Kidney epithelial cell (primary cell): Measurements from ENCODE around the gene ENHO. TPM values are rescaled to one million over a fixed set of nuclear protein-coding genes. Genes with fewer than 3 reads are reported as not detected.
A peak's percentile ranks its signal among the peaks of the same experiment; 100 is the strongest.

ENCODE experiments used
- DNase-seq: peaks from one replicate; pipeline ENCODE4 v3.0.0-alpha.2; 2010; ENCODE audit warnings: low read depth
- H3K27me3 ChIP-seq: 2 replicates; pipeline ENCODE4 v1.6.0; 2011; ENCODE audit warnings: low read length; ENCODE audit not compliant: control insufficient read depth, insufficient read depth
- H3K36me3 ChIP-seq: 2 replicates; pipeline ENCODE4 v1.5.1; 2011; ENCODE audit warnings: low read length; ENCODE audit not compliant: control insufficient read depth, insufficient read depth
- H3K4me3 ChIP-seq: 2 replicates; pipeline ENCODE4 v1.5.1; 2011; ENCODE audit warnings: low read depth, mild to moderate bottlenecking, control low read depth, low read length
- CTCF ChIP-seq: IDR thresholded peaks from 2 replicates; pipeline ENCODE4 v1.5.1; 2011; ENCODE audit warnings: mild to moderate bottlenecking, moderate library complexity, low read length, control low read depth, inconsistent platforms; ENCODE audit not compliant: insufficient read depth, poor library complexity, severe bottlenecking
- total RNA-seq: library from RNA; depleted of rRNA; stranded (reverse); fragments of >200 nt; gene quantifications from 2 replicates; pipeline ENCODE4 v1.2.3, GENCODE V29; 2015

ENHO gene
- 1.5 TPM in 1 of 2 replicates, not detected in the other for total RNA-seq

DNA sequence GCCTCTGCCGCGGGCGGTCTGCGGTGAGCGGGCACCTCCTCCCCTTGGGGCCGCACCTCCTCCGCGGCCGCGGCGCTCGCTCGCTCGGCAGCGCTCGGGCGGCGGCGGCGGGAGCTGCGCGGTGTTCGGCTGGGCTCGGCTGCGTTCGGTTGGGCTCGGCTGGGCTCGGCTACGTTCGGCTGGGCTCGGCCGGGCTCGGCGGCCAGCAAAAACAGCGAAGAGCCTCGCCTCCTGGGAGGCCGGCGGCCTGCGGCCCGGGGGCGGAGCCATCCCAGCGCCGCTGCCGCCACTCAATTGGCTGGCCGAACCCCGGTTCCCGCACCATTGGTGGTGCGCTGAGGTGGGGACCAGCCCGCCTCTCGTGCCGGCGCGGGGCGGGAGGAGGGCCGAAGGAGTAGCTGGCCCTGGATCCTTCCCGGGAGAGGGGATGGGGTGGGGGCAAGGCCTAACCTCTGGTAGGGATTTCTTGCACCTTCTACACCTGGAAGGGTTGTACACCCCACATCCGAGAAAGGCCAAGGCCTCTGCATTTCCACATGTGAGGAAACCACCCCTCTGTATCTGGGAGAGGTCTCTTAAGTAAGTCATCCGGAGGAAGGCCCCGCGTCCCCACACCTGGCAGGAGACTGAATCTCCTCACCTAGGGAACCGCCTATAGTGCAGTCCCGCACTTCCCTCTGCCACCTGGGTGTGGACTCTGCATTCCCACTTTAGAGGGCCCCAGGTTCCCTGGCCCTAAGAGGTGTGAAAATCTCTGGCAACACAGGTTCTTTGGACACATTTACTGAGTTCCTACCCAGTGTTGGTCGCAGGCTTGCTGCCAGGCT lies at the start of gene ENHO:
TSS of gene ENHO (minus strand) at position 20 of the 827 bp plus-strand sequence. CDS start 1,295 bp downstream, outside the sequence.
- H3K36me3 ChIP-seq: no peaks in the 10 kb centered on the region
- H3K4me3 ChIP-seq: peak within 1 kb of the TSS; percentile 28
- TF ChIP-seq CTCF: no peak
- DNase-seq: peak; percentile 26
- H3K27me3 ChIP-seq: peaks cover 28% of the 10 kb centered on the region

GRCh38 chr9:34572092-34572491 lies 49.3 kb upstream of the ENHO start:
- Histone ChIP-seq H3K36me3 (no peaks in the 10 kb centered on the region), H3K4me3 (no peak overlapping the region), H3K27me3 (peaks cover 78% of the 10 kb centered on the region)
- no peak for TF ChIP-seq CTCF
- DNase-seq: no peak

GRCh38 chr9:34571481-34571810 lies 48.7 kb upstream of the ENHO start:
- no peak for TF ChIP-seq CTCF
- Histone ChIP-seq H3K36me3 (no peaks in the 10 kb centered on the region), H3K4me3 (no peak overlapping the region), H3K27me3 (peaks cover 78% of the 10 kb centered on the region)
- no peak for DNase-seq

GRCh38 chr9:34570809-34571480 lies 48.2 kb upstream of the ENHO start:
- no peak for TF ChIP-seq CTCF
- DNase-seq: no peak
- Histone ChIP-seq H3K4me3 (no peak overlapping the region), H3K36me3 (no peaks in the 10 kb centered on the region), H3K27me3 (peaks cover 77% of the 10 kb centered on the region)

DNA sequence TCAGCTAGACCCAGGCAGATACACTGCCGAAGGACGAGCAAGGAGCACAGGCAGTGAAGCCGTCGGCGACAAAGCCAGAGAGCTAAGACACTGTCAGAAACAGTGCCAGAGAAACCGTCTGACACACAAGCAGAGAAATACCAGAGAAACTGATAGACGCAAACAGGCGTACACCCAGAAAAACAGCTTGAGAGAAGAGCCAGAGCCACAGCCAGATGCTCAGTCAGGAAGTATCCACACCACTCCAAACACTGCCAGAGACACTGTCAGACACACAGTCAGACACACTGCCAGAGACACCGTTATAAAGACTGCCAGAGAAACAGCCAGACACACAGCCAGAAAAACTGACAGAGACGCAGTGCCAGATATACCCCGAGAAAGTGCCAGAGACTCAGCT lies 47.6 kb upstream of the ENHO start:
- Histone ChIP-seq H3K36me3 (no peaks in the 10 kb centered on the region), H3K4me3 (no peak overlapping the region), H3K27me3 (peaks cover 74% of the 10 kb centered on the region)
- TF ChIP-seq CTCF: no peak
- DNase-seq: no peak
